Breast epithelium (tissue), 3 donors: Measurements from ENCODE around the gene SH3TC1.

Experiments used
- CTCF ChIP-seq, 3 donors: fragments of 450-650 bp; IDR thresholded peaks; one replicate each; pipeline ENCODE4 v1.5.1; 2016 to 2017; ENCODE audit warnings: antibody characterized with exemption in 3 of 3, mild to moderate bottlenecking in 3 of 3, moderate library complexity in 3 of 3
- POLR2A ChIP-seq: fragments of 450-650 bp; IDR thresholded peaks from one replicate; pipeline ENCODE4 v1.6.1; 2016; ENCODE audit warnings: antibody characterized with exemption, mild to moderate bottlenecking, moderate library complexity
- POLR2AphosphoS5 ChIP-seq, 3 donors: sonication (generic); formaldehyde crosslinking; IDR thresholded peaks; one replicate each; pipeline ENCODE4 v1.6.1; 2017; ENCODE audit warnings: antibody characterized with exemption in 3 of 3

GRCh38 chr4:8290701-8290970 is 91.5 kb downstream of the SH3TC1 start:
- no peak for TF ChIP-seq CTCF (IDR thresholded peaks at IDR 0.05)
- TF ChIP-seq POLR2A = no peak
- TF ChIP-seq POLR2AphosphoS5 (IDR thresholded peaks at IDR 0.05) = no peak
